Mesothelial cell of epicardium (in vitro differentiated cells): Measurements from ENCODE around the gene FOLR2. TPM values are rescaled to one million over a fixed set of nuclear protein-coding genes. Genes with fewer than 3 reads are reported as not detected.

Source experiments
- DNase-seq, 2 experiments: peaks; one replicate each; pipeline ENCODE4 v3.0.0; 2021; ENCODE audit warnings: low spot score in 2 of 2; ENCODE audit not compliant: unreplicated experiment in 2 of 2
- H3K27ac Mint-ChIP-seq: 2 replicates; pipeline ENCODE4 v1.8.0; 2021; ENCODE audit warnings: mixed read lengths
- H3K27me3 Mint-ChIP-seq: 2 replicates; pipeline ENCODE4 v1.8.0; 2021; ENCODE audit warnings: low read depth, mixed read lengths
- H3K36me3 Mint-ChIP-seq: 2 replicates; pipeline ENCODE4 v1.8.0; 2021; ENCODE audit warnings: mixed read lengths
- H3K4me1 Mint-ChIP-seq: 2 replicates; pipeline ENCODE4 v1.8.0; 2021; ENCODE audit warnings: mixed read lengths
- H3K4me3 Mint-ChIP-seq: 2 replicates; pipeline ENCODE4 v1.8.0; 2021; ENCODE audit warnings: mild to moderate bottlenecking, moderate library complexity, mixed read lengths
- H3K9me3 Mint-ChIP-seq: 2 replicates; pipeline ENCODE4 v1.8.0; 2021; ENCODE audit warnings: mixed read lengths
- CTCF ChIP-seq: fragments of 200-600 bp; sonication (generic); IDR thresholded peaks from one replicate; pipeline ENCODE4 v1.5.0; 2021; ENCODE audit warnings: antibody characterized with exemption; ENCODE audit not compliant: unreplicated experiment
- total RNA-seq: library from RNA; stranded (reverse); gene quantifications from 3 replicates; pipeline ENCODE4 v1.2.1, GENCODE V29; 2021

FOLR2 gene
- total RNA-seq, 1 donor from 2014 or later: not detected

- H3K36me3 Mint-ChIP-seq: peaks cover 1% of the 10 kb centered on the region
- no peaks in the 10 kb centered on the region for H3K9me3 Mint-ChIP-seq
- H3K4me1 Mint-ChIP-seq: peaks cover 27% of the 10 kb centered on the region
- DNase-seq: peak in 1 of 2 experiments; percentile 81
- peak overlapping the region; percentile 96 for H3K4me3 Mint-ChIP-seq
- H3K27ac Mint-ChIP-seq: peak overlapping the region; percentile 99
- H3K27me3 Mint-ChIP-seq: no peaks in the 10 kb centered on the region
- no peak for TF ChIP-seq CTCF
These were observed 7.3 kb downstream of the FOLR2 start for GRCh38 chr11:72223615-72224563.

- Mint-ChIP-seq H3K27me3 (no peaks in the 10 kb centered on the region), H3K4me1 (peaks cover 27% of the 10 kb centered on the region), H3K4me3 (peak within 1 kb of the TSS; percentile 96), H3K27ac (peak within 1 kb of the TSS; percentile 99), H3K36me3 (peaks cover 6% of the 10 kb centered on the region), H3K9me3 (no peaks in the 10 kb centered on the region)
- DNase-seq: peak in 1 of 2 experiments; percentile 64
- no peak for TF ChIP-seq CTCF
These were observed 8.2 kb downstream of the FOLR2 start, which contains the start of gene INPPL1 for GRCh38 chr11:72224564-72225410. INPPL1 (plus strand) TSS chr11:72224767; CDS start chr11:72224985, 218 bp downstream.

GRCh38 chr11:72225411-72225951, 8.9 kb downstream of the FOLR2 start:
- peak in 1 of 2 experiments; percentile 45 for DNase-seq
- TF ChIP-seq CTCF: no peak
- peak overlapping the region; percentile 79 for H3K4me3 Mint-ChIP-seq
- peaks cover 6% of the 10 kb centered on the region for H3K36me3 Mint-ChIP-seq
- peak overlapping the region; percentile 84 for H3K27ac Mint-ChIP-seq
- H3K4me1 Mint-ChIP-seq: peaks cover 27% of the 10 kb centered on the region
- H3K9me3 Mint-ChIP-seq: no peaks in the 10 kb centered on the region
- H3K27me3 Mint-ChIP-seq: no peaks in the 10 kb centered on the region

GRCh38 chr11:72226701-72227100, 10.1 kb downstream of the FOLR2 start:
- Mint-ChIP-seq H3K36me3 (peaks cover 12% of the 10 kb centered on the region), H3K27me3 (no peaks in the 10 kb centered on the region), H3K9me3 (no peaks in the 10 kb centered on the region), H3K27ac (no peak overlapping the region), H3K4me1 (peaks cover 27% of the 10 kb centered on the region), H3K4me3 (peak overlapping the region; percentile 15)
- no peak for TF ChIP-seq CTCF
- no peak for DNase-seq

GRCh38 chr11:72227316-72228228, 11.0 kb downstream of the FOLR2 start:
- no peaks in the 10 kb centered on the region for H3K27me3 Mint-ChIP-seq
- TF ChIP-seq CTCF: no peak
- no peak overlapping the region for H3K27ac Mint-ChIP-seq
- no peak overlapping the region for H3K4me3 Mint-ChIP-seq
- peaks cover 19% of the 10 kb centered on the region for H3K36me3 Mint-ChIP-seq
- peaks cover 21% of the 10 kb centered on the region for H3K4me1 Mint-ChIP-seq
- no peak for DNase-seq
- no peaks in the 10 kb centered on the region for H3K9me3 Mint-ChIP-seq
